GM19328 (cell line): ENCODE results near the gene MMP24.

Experiments used
- ATAC-seq: cut with Tn5 transposase; IDR thresholded peaks from one replicate; pipeline ENCODE4 v1.9.1; 2021; ENCODE audit warnings: mild to moderate bottlenecking, moderate library complexity; ENCODE audit not compliant: unreplicated experiment

The MMP24 gene

DNA sequence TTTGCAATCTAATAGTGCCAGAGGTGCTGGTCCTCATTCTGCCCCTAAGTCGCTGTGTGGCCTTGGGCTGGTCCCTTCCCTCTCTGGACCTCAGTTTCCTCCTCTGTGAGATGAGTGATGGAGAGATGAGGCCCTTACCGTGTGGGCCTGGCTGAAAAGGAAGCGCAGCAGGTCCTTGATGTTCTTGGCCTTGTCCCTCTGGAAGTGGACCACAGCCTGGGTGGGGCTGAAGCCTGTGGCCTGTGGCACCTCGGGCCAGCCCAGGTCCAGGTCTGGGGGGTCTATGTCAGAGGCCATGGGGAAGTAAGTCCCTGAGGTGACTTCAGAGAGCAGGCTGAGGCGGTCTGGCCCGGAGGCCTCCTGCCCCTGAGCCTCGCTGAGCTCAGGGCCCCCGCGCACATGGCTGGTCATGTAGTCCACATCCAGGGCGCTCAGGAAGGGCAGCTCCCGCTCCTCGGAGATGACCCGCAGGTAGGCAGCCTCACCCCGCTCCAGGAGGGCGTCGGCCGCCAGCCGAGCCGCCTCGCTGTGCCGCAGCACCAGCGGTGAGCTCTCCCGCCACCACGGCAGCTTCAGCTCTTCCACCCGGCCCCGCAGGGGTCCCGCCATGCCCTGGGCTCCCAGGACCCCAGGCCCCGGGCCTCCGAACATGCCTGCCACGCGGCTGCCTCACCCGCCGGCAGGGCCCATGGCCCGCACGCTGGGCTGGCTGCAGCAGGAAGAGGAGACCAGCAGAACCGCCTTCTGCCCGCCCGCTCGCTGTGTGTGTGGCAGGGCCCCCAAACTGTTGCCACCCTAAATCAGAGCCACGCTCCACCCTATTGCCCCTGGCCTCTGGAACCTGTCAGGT lies 65.4 kb downstream of the MMP24 start, which contains the start of gene FAM83C:
FAM83C (minus strand) TSS at position 772 of the 850 bp plus-strand sequence; CDS start at position 651, 121 bp downstream.
- ATAC-seq, result no peak

DNA sequence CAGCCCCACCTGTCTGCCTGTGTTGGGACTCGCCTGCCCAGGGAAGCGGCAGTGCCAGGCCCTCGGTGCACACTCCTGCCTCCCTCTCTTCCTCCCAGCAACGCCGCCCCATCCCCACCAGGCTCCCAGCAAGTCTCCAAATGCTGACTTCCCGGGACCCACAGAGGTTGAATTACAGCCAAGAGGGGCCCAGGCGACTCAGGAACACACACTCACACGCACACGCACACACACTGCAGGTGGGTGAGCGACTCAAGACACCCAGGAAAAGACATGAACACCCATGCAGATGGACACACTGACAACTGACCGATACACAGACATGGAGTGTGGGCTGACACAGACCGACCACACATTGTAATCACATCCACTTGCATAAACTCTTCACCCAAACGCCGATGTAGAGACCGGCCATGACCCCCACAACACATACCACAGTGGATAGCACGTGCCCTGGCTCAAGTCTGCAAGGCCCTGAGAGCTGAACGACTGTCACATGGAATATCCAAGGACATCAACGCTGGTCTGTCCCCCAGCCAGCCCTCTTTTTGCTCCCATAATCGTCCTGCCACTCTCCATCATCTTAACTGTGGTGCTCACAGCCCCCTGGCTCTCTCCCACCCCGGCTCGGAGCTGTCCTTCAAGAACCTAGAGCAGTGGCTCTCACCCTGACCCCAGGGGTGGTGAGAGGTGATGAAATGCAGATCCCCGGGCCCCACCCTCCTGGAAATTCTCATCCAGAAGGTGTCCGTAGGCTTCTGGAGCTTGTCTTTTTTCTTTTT lies 66.2 kb downstream of the MMP24 start:
- ATAC-seq, result no peak

DNA sequence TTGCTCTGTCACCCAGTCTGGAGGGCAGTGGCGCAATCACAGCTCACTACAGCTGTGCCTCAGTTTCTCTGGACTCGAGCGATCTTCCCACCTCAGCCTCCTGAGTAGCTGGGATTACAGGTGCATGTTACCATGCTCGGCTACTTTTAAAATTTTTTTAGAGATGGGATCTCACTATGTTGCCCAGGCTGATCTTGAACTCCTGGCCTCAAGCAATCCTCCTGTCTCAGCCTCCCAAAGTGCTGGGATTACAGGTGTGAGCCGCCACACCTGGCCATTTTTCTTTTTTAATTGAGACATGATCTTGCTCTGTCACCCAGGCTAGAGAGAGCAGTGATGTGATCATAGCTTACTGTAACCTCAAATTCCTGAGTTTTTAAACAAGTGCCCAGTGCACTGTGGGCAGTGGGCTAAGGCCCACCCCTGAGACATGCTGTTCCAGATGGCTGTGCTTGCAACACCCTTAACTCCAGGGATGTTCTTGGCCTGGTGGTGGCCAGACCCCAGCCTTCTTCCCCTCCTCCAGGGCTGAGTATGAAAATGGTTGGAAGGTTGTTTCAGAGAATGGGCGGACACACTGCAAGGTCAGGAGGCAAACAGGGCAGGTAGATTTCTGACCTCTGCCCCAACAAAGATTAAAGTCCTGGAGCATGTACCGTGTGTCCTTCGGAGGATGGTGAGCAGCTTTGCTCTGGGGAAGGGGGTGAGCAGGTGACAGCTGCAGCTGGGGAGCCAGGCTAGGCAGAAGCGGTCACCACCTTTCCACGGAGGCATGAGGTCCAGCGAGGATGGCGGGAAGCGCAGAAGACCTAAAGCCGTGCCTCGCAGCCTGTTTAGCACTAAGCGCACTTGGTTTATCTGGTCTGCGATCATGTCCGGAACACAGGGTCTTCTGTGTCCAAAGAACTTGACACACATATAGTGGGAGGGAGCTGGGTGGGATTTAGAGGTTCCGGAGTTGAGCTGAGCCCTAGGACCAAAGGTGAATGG lies 67.1 kb downstream of the MMP24 start:
- ATAC-seq, result no peak

DNA sequence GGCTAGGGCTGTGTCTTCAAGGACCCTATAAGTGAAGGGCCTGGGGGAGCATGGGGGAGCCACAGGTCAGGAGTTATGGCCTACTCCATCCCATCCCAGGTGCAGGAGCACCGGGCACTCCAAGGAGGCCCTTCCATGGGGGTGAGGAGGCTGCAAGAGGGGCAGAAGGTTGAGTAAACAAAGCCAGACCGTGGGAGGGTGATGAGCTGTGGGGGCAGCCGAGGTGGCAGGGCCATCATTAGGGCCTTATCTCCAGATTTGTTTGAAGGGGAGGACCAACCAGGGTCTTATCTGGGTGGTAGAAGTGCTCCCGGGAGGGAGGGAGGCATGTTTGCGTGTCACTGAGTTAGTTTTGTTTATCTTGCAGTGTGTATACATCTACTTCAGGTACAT lies 67.8 kb downstream of the MMP24 start:
- no peak for ATAC-seq

DNA sequence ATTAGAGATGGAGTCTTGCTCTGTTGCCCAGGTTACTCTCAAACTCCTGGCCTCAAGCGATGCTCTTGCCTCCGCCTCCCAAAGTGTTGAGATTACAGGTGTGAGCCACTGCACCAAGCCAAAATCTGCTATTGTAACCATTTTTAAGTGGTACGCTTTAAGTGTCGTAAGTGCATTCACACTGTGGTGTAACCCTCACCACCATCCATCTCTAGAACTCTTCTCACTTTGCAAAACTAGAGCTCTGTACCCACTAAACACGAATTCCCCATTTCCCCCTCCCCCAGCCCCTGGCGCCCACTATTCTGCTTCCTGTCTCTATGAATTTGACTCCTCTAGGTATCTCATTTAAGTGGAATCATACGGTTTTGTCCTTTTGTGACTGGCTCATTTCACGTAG lies 68.6 kb downstream of the MMP24 start:
- ATAC-seq, result no peak

DNA sequence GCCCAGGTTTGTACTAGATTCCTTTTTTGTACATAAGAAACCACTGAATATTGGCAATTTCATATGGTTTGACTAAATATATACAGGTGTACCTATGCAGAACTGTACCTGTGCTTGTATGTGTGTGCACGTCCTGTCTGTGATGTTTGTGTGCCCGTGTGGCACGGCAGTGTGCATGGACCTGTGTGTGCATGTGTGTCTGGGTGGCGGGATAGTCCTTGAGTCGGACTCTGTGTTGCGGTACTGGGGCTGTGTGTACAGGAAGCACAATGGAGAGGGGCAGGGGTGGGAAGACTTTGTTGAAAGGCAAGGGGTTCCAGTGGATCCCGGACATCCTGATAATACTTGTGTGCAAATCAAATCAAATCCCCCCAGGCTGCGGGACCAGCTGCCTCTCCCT lies 69.2 kb downstream of the MMP24 start:
- no peak for ATAC-seq

DNA sequence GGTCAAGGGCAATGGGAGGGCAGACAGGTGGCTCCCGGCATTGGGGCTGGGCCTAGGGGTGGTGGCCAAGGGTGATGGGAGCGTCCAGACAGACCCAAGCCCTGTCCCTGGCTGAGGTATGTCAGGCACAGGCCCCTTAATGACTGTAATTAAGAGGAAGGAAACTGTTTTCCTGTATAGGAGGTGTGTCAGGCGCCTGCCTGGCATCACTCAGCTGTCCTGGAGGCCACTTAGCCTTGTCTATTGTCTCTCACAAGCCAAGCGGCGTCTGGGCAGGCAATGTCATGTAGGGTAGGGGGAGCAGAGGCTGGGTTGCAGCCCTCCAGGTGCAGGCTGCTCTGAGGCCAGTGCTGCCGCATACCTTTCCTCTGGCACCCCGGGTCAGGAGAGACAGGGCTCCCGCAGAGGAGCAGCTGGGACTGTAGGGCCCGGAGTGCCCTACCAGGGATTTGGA lies 69.6 kb downstream of the MMP24 start:
- ATAC-seq, result no peak

DNA sequence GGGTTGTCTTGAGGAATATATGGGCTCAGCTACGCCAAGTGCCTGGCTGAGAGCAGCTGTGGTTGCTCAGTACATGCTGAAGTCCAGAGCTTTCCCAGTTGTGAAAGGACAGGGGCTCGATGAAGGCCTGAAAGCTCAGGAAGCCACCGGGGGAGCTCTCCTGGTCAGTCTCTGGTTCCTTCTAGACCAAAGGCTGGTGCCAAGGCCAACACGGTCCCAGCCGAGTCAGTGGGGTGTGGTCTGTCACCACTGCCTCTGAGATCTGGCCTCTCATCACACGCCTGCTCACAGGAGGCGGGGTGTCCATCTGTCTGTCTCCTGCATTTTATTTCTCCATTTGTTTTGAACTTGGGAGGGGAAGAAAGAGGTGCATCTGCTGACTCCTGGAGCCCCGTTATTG lies 70.7 kb downstream of the MMP24 start:
- ATAC-seq, result no peak

DNA sequence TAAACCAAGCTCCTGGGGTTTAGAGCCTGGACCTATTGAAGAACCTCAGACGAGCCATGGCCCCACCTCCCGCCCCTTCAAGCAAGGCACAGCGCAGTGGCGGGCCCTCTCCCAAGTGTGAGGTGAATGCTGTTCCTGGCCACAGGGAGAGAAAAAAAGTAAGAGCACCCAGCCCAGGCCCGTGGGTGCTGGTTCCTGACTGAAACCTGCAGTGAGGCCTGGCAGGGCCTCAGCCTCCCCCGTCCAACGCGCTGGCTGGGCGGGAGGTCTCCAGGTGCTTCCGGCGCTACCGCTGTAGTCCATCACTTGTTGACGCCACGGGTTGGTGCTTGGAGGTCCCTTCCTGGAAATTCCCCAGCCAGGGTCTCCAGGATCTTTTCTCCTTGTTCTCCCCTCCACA lies 71.2 kb downstream of the MMP24 start:
- ATAC-seq, result no peak

DNA sequence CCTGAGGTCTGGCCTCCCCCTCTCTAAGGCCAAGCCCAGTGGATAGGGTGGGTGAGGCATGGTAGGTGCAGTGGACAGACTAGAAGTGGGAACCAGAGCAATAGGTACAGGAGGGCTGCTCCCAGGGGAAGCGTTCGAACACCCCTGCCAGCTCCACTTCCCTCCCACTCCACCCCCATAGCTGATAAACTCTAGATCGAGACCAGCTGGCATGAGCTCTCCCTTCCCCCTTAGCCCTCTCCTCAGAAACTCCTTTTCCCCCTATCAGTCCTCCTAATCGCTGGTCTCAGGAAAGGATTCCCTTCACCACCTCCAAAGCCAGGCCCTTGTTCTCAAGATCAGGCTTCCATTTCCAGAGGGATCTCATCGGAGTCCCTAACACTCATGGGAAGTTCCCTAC lies 71.8 kb downstream of the MMP24 start:
- ATAC-seq, result no peak

DNA sequence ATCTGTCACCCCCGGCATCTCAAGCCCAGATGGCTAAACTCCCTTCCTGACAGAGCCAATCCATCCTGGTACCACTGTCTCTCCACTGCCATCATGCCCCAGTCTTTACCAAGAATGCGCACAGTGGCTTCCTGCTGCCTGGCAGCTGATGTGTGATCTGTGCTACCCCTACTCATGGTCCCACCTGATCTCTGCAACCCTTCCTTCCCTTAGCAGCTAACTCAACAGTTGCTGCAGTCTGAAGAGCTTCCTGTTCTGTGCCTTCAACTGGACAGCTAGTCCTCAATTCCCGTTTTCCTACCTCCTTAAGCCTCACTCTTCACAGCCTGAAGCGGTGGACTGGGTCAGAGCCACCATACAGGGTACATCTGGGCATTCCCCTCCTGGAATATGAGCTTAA lies 73.3 kb downstream of the MMP24 start:
- no peak for ATAC-seq

DNA sequence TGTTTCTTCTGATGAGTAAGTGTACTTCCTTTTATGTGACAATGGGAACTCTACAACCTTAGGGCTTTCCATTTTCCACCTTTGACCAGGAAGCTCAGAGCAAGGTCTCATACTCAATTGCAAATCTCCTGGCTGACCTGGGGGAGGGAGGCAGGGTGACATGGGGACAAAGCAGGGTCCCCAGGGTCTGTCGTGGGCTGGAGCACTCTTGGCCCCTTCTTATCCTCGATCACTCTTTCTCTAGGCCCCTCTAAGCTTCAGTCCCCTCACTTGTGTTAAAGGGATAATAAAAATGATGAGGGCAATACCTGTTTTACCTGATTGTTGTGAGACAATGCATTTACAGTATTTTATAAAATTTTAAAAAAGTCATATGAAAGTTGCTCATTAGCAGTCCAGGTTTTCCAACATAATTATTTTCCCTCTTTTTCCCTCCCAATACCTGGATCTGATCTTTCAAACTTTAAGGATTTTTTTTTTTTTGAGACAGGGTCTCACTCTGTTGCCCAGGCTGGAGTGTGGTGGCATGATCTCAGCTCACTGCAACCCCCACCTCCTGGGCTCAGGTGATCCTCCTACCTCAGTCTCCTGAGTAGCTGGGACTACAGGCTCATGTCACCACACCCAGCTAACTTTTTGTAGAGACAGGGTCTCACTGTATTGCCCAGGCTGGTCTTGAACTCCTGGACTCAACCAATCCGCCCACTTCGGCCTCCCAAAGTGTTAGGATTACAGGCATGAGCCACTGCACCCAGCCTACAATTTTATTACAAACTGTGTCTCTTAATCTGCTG lies 74.2 kb downstream of the MMP24 start:
- ATAC-seq, result no peak

DNA sequence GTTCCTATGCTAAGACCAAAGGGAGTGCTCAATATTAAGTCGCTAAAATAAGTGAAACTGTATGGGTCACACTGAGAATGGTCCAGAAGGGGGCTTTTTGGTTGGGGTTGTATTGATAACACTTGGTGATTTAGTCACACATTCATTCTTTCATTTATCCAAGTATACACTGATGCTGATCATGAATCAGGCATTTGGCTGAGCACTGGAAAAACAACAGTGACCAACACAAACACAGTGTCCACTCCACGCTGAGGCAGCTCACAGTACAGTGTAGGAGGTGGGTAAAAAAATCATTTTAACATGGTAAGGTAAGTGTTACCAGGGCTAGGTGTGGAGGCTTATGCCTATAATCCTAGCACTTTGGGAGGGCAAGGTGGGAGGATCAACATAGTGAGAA lies 74.9 kb downstream of the MMP24 start:
- no peak for ATAC-seq

DNA sequence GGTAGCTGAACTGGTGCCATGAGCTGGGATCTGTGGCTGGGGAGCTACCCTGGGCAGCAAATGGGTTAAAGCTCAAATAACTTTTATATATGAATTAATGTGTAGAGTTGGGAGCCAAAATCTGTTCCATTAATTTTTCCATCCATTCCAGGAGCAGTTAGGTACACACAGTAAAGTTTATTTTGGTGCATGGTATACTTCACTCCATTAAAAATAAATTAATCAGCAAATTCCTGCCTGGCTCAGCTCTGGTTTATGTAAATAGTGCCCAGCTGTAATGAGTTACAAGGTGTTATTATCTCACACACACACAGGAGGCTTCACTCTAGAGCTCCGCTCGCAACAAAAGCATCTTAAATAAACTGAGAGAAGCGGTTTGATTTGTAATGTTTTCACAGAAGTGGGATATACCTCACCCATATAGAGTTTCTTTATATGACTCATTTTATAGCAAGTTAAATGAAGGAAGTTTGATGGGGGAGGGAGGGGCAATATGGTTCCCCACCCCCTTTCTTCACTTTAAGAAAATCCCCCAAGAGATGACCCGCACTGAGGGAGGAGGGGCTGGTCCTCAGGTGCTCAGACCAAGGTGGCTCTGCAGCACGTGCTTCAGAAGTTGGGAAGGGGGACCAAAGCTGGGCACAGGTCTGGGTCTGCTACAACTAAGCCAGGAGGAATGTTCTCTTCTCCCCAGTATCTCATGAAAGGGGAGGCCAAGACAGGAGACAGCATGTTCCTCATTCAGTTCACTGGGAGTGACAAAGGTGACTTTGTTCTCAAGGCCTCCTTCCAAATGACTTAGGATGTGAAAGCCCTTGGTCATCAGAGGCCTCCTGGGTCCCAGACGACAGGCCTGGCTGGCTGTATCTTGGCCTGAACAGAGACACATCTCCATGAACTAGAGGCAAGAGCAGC lies 76.2 kb downstream of the MMP24 start:
- ATAC-seq, result no peak

DNA sequence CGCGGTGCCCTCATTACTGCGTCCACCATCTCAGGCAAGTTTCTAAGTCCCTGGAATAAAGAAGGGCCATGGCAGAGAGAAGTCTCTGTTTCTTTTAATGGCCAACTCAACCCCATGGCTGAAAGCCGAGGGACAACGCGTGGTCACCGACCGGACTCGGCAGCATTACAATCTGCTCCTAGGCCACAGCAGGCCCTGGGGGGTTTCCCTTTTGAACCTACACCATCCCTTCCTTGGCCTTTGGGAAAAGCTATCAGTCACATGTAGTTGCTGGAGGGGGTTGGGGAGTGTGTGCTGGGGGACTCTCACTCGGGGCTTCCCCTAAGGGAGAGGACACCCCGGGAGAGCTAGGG lies 76.9 kb downstream of the MMP24 start:
- ATAC-seq, result no peak

DNA sequence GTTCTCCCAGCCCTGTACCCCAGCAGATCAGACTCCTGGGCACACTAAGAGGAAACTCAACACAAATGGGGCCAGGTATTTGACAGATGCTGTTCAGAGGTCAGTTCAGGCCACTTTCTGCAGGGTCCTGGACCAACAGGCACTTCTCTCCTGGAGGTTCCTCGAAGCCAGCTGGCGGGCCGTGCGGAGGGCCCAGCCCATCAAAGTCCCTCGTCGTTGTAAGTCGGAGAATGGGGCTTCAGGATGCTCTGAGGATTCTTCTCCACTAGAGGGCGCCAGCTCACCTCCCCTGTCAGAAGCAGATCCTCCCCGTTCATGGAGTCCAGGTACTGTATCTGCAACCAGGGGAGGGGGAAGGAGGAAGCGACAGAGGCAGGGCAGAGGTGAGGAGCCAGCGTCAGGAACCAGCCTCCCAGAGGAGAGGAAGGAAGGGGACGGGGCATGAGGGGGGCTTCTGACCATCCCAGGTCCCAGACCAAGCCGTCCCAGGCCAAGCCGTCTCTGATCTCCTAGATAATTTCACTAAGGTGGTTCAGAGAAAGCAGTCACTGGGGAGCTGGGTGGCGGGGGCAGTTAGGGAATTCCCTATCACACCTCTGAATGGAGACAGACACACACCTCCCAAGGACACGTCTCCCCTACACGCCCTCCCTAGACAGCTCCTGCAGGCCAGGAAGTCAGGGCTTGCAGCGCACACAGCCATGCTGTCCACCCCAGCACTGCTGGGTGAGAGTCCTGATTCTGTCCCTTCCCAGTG lies 77.4 kb downstream of the MMP24 start:
- no peak for ATAC-seq

DNA sequence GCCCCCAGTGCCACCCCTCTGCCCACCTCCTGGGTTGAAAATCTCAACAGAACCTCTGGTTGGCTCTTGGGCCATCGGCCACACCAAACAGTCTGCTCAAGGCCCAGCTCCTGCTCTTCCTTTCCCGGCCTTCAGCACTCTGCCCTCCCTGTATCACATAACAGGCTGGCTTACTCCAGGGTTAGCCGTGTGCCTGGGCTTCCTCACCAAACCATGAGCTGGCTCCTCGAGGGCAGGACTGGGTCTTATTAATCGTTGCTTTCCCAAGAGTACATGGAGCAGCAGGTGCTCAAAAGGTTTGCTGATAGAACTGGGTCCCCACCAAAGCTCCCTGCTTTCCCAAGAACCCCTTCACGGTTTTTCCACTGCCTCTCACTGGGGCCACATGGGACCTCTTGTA lies 78.5 kb downstream of the MMP24 start:
- ATAC-seq, result no peak
